HCT116 (cell line): Measurements from ENCODE around the gene ADARB2. TPM values are rescaled to one million over a fixed set of nuclear protein-coding genes. Genes with fewer than 3 reads are reported as not detected.

Experiments
- ATAC-seq: fragments of 200-7000 bp; cut with Tn5 transposase; 2 replicates; pipeline ENCODE4 v1.9.1; 2020; ENCODE audit warnings: mild to moderate bottlenecking, moderate library complexity
- BruUV-seq: library from RNA; stranded (reverse); fragments of 400-500 nt; replicated peaks from 2 replicates; lab custom pipeline; 2021; lab: Mats Ljungman, UMichigan
- CTCF ChIA-PET: fragments of 300-600 bp; sonication (Branson Sonifier 250); formaldehyde crosslinking; loops from one replicate; lab custom pipeline; 2021; ENCODE audit warnings: antibody characterized with exemption; lab: Charles Lee
- POLR2A ChIA-PET: fragments of 300-600, 350-600 bp; sonication (Branson Sonifier 250); formaldehyde crosslinking; loops from one replicate; lab custom pipeline; 2021; ENCODE audit warnings: antibody characterized with exemption; lab: Charles Lee
- RAD21 ChIA-PET, 2 experiments: fragments of 300-600 bp; sonication (Branson Sonifier 250); formaldehyde crosslinking; loops; one replicate each; lab custom pipeline; 2023; ENCODE audit warnings: low total read pairs in 2 of 2; ENCODE audit not compliant: uncharacterized antibody in 2 of 2, unreplicated experiment in 2 of 2, low non-redundant PET in 1 of 2; lab: Charles Lee
- DNase-seq: peaks from one replicate; pipeline ENCODE4 v3.0.0-alpha.2; 2010; ENCODE audit warnings: low read depth, low spot score
- H2AFZ ChIP-seq: fragments of 200-600 bp; shearing (Covaris generic), sonication (generic); 2 replicates; pipeline ENCODE4 v1.6.1; 2017; ENCODE audit warnings: low read depth, mixed run types, mixed read lengths, antibody characterized with exemption, low read length; ENCODE audit not compliant: poor library complexity, severe bottlenecking
- H3K27ac ChIP-seq: 2 replicates; pipeline ENCODE4 v1.5.1; 2012; ENCODE audit warnings: low read depth, low read length
- H3K27me3 ChIP-seq: fragments of 200-600 bp; sonication (generic); 2 replicates; pipeline ENCODE4 v1.6.1; 2016; ENCODE audit warnings: mixed run types, low read length, mixed read lengths; ENCODE audit not compliant: insufficient read depth
- H3K36me3 ChIP-seq, 2 experiments: fragments of 200-500 bp in 1 of 2; fragments of 200-600 bp in 1 of 2; sonication (Bioruptor generic) in 1 of 2; sonication (generic) in 1 of 2; 2 replicates each; pipeline versions ENCODE4 v1.5.1 to v1.6.1; 2014 to 2016; ENCODE audit warnings: low read length in 2 of 2, inconsistent platforms in 1 of 2, mixed read lengths in 1 of 2, mixed run types in 1 of 2; ENCODE audit not compliant: insufficient read depth in 2 of 2, control insufficient read depth in 1 of 2
- H3K4me1 ChIP-seq, 2 experiments: fragments of 200-600 bp in 1 of 2; sonication (generic) in 1 of 2; 2 replicates each; pipeline versions ENCODE4 v1.5.1 to v1.6.1; 2012 to 2017; ENCODE audit warnings: low read length in 2 of 2, inconsistent platforms in 1 of 2, mild to moderate bottlenecking in 1 of 2, mixed read lengths in 1 of 2, mixed run types in 1 of 2, moderate library complexity in 1 of 2; ENCODE audit not compliant: insufficient read depth in 2 of 2, control insufficient read depth in 1 of 2
- H3K4me2 ChIP-seq: fragments of 200-600 bp; sonication (generic); 2 replicates; pipeline ENCODE4 v1.6.1; 2017; ENCODE audit warnings: mixed run types, low read length, mixed read lengths
- H3K4me3 ChIP-seq, 2 experiments: fragments of 200-600 bp in 1 of 2; sonication (generic) in 1 of 2; replicated peaks in 1 of 2; 2 replicates each; pipeline ENCODE4 v1.5.1; 2011 to 2016; ENCODE audit warnings: low read length in 2 of 2, control low read depth in 1 of 2, low read depth in 1 of 2, mild to moderate bottlenecking in 1 of 2, mixed read lengths in 1 of 2, mixed run types in 1 of 2
- H3K79me2 ChIP-seq: fragments of 200-600 bp; sonication (generic); 2 replicates; pipeline ENCODE4 v1.6.1; 2017; ENCODE audit warnings: mild to moderate bottlenecking, mixed run types, low read length, moderate library complexity, mixed read lengths; ENCODE audit not compliant: insufficient read depth
- H3K9ac ChIP-seq: fragments of 200-600 bp; sonication (generic); 2 replicates; pipeline ENCODE4 v1.6.1; 2016; ENCODE audit warnings: low read length, mixed read lengths
- H3K9me2 ChIP-seq: fragments of 200-600 bp; sonication (generic), shearing (Covaris generic); 2 replicates; pipeline ENCODE4 v1.6.1; 2017; ENCODE audit warnings: mixed run types, mild to moderate bottlenecking, moderate library complexity; ENCODE audit not compliant: insufficient read depth
- H3K9me3 ChIP-seq, 2 experiments: fragments of 200-500 bp in 1 of 2; fragments of 200-600 bp in 1 of 2; sonication (Bioruptor generic) in 1 of 2; sonication (generic) in 1 of 2; 2 replicates each; pipeline ENCODE4 v1.6.1; 2014 to 2017; ENCODE audit warnings: low read length in 2 of 2, mixed read lengths in 2 of 2, inconsistent platforms in 1 of 2, low read depth in 1 of 2, mild to moderate bottlenecking in 1 of 2, mixed run types in 1 of 2, moderate library complexity in 1 of 2; ENCODE audit not compliant: control insufficient read depth in 1 of 2, insufficient read depth in 1 of 2
- H4K20me1 ChIP-seq: fragments of 200-600 bp; sonication (generic), shearing (Covaris generic); 2 replicates; pipeline ENCODE4 v1.6.1; 2017; ENCODE audit warnings: mixed run types, mild to moderate bottlenecking, moderate library complexity; ENCODE audit not compliant: insufficient read depth
- ATF3 ChIP-seq: IDR thresholded peaks from 2 replicates; pipeline ENCODE4 v1.6.1; 2012
- CEBPB ChIP-seq: IDR thresholded peaks from 2 replicates; pipeline ENCODE4 v1.6.1; 2012; ENCODE audit warnings: low read depth
- CTCF ChIP-seq, 3 experiments: fragments of 200-600 bp in 1 of 3; sonication (generic) in 1 of 3; IDR thresholded peaks in 2 of 3; conservative IDR thresholded peaks in 1 of 3; 2 replicates each; pipeline ENCODE4 v1.5.1; 2012 to 2017; ENCODE audit warnings: low read depth in 2 of 3, low read length in 2 of 3, antibody characterized with exemption in 1 of 3, borderline replicate concordance in 1 of 3, control low read depth in 1 of 3, mild to moderate bottlenecking in 1 of 3, mixed read lengths in 1 of 3, mixed run types in 1 of 3, moderate library complexity in 1 of 3; ENCODE audit not compliant: insufficient read depth in 1 of 3
- EGR1 ChIP-seq: IDR thresholded peaks from 2 replicates; pipeline ENCODE4 v1.6.1; 2012; ENCODE audit warnings: low read depth
- ELF1 ChIP-seq: IDR thresholded peaks from 2 replicates; pipeline ENCODE4 v1.6.1; 2012; ENCODE audit warnings: low read depth, borderline replicate concordance
- EZH2 ChIP-seq: fragments of 200-600 bp; sonication (generic); IDR thresholded peaks from 2 replicates; pipeline ENCODE4 v1.6.1; 2017; ENCODE audit warnings: antibody characterized with exemption, mixed run types
- EZH2phosphoT487 ChIP-seq: fragments of 200-600 bp; IDR thresholded peaks from 2 replicates; pipeline ENCODE4 v1.6.1; 2018; ENCODE audit warnings: antibody characterized with exemption, borderline replicate concordance
- FOSL1 ChIP-seq: IDR thresholded peaks from 2 replicates; pipeline ENCODE4 v1.6.1; 2012; ENCODE audit warnings: low read depth
- JUND ChIP-seq: IDR thresholded peaks from 2 replicates; pipeline ENCODE4 v1.6.1; 2012
- MAX ChIP-seq: IDR thresholded peaks from 2 replicates; pipeline ENCODE4 v1.6.1; 2012
- POLR2A ChIP-seq: IDR thresholded peaks from 2 replicates; pipeline ENCODE4 v1.7.0; 2011; ENCODE audit warnings: borderline replicate concordance; ENCODE audit not compliant: insufficient read depth, insufficient read length; ENCODE audit errors: extremely low read depth
- RAD21 ChIP-seq: IDR thresholded peaks from 2 replicates; pipeline ENCODE4 v1.6.1; 2012; ENCODE audit warnings: low read depth, mild to moderate bottlenecking
- SIN3A ChIP-seq: IDR thresholded peaks from 2 replicates; pipeline ENCODE4 v1.6.1; 2012; ENCODE audit warnings: low read depth
- SP1 ChIP-seq: IDR thresholded peaks from 2 replicates; pipeline ENCODE4 v1.6.1; 2012; ENCODE audit warnings: low read depth
- TCF7L2 ChIP-seq: IDR thresholded peaks from 2 replicates; pipeline ENCODE4 v1.7.0; 2011; ENCODE audit warnings: borderline replicate concordance, inconsistent platforms; ENCODE audit not compliant: insufficient read depth, insufficient read length; ENCODE audit errors: extremely low read depth
- ZFX ChIP-seq: fragments of 450-650 bp; IDR thresholded peaks from 2 replicates; pipeline ENCODE4 v1.6.1; 2017
- ZNF274 ChIP-seq: fragments of 200-500 bp; sonication (Bioruptor generic); IDR thresholded peaks from 2 replicates; pipeline ENCODE4 v1.6.1; 2014; ENCODE audit warnings: mild to moderate bottlenecking, low read depth, low read length, inconsistent platforms
- intact Hi-C: fragments of 100-400 bp; cut with micrococcal nuclease; formaldehyde crosslinking; loops from 2 replicates; pipeline ENCODE4 v1.10.0; 2022
- total RNA-seq: library from RNA; stranded (reverse); gene quantifications from one replicate; pipeline ENCODE4 v1.2.1, GENCODE V29; 2021; ENCODE audit not compliant: unreplicated experiment

Gene ADARB2
- total RNA-seq, 1 experiment from 2014 or later, result not detected

GRCh38 chr10:1422275-1422674 is 315.1 kb downstream of the ADARB2 start:
- Histone ChIP-seq H3K4me1 (no peaks in the 10 kb centered on the region), H3K27me3 (peaks cover 24% of the 10 kb centered on the region; the same call in 1 of the 2 replicates), H4K20me1 (no peaks in the 10 kb centered on the region), H3K9ac (no peak overlapping the region), H3K4me3 (no peak overlapping the region), H3K36me3 (no peaks in the 10 kb centered on the region), H2AFZ (no peak overlapping the region), H3K27ac (no peak overlapping the region), H3K79me2 (no peaks in the 10 kb centered on the region), H3K9me3 (no peaks in the 10 kb centered on the region), H3K4me2 (no peak overlapping the region), H3K9me2 (no peaks in the 10 kb centered on the region)
- intact Hi-C loops, result no loop called here
- ATAC-seq, result no peak
- RAD21 ChIA-PET, result no interaction called here
- POLR2A ChIA-PET, result no interaction called here
- DNase-seq, result no peak
- no TSS peak for BruUV-seq
- TF ChIP-seq SP1, result no peak
- no peak for TF ChIP-seq ATF3
- TF ChIP-seq MAX, result no peak
- TF ChIP-seq ZNF274, result no peak
- no peak for TF ChIP-seq TCF7L2
- TF ChIP-seq JUND, result no peak
- no peak for TF ChIP-seq ELF1
- no peak for TF ChIP-seq POLR2A
- TF ChIP-seq CEBPB, result no peak
- TF ChIP-seq RAD21, result no peak
- TF ChIP-seq EGR1, result no peak
- TF ChIP-seq EZH2, result no peak
- no peak for TF ChIP-seq ZFX
- no peak for TF ChIP-seq CTCF (IDR thresholded peaks at IDR 0.05 in 2 of 3, conservative IDR thresholded peaks at IDR 0.05 in 1 of 3; ENCODE audit: borderline replicate concordance in 1 of 3, insufficient read depth in 1 of 3, low read depth in 2 of 3, low read length in 2 of 3)
- TF ChIP-seq SIN3A, result no peak
- no peak for TF ChIP-seq EZH2phosphoT487
- TF ChIP-seq FOSL1, result no peak
- CTCF ChIA-PET, result no interaction called here
